ENCODE results near the gene MKX.

DNA sequence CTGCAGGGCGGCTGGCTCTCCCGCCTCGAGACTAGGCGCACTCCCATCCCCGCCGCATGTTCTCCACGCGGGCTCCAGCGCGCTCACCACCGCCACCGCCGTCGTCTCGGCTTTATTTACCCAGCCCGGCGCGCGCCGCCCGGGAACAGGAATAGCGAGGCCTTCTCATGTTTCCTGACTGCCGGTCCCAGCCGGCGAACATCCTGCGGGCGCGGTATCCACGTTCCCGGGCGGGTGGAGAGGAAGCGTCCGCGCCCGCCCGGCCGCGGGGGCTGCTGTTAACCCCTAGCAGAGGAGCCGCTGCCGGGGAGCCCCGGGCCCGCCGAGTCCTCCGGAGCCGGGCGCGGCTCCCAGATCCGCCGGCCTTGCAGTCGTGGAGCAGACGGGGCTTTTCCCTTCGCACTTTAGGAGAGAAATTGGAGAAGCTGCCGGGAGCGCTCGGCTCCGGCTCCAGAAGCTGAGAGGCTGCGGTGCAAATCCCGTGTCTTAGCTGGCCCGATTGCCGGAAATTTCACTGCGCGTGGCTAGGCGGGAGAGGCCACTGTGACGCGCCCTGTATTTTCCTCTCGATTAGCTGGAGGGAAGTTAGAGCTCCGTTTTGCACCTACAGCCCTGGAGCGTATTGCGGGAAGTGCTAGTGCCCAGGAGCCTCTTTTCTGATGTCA, at the start of gene MKX:
- TF ChIP-seq EZH2 (optimal IDR thresholded peaks at IDR 0.05; ENCODE audit: low read depth, low read length) (no peak), CTCF (IDR thresholded peaks at IDR 0.05; ENCODE audit: low read length) (no peak), EZH2phosphoT487 (IDR thresholded peaks at IDR 0.05; ENCODE audit: low read length) (no peak)
